NCI-H1436 (cell line): ENCODE results near the gene PCDHB16.

Source experiments
- DNase-seq: peaks from one replicate; lab custom pipeline; 2025; lab: John Stamatoyannopoulos, UW

Gene PCDHB16

GRCh38 chr5:141234109-141234667 is 52.0 kb downstream of the PCDHB16 start:
- no peak for DNase-seq
